Right lobe of liver (tissue), 4 donors: ENCODE measurements around the gene ZDHHC11.
"Not testable (repeated sequence)": the region's sequence is repeated elsewhere in the genome, so short reads cannot be mapped to it uniquely, and the experiment has no call there.

Experiments used
- POLR2A ChIP-seq: fragments of 450-650 bp; IDR thresholded peaks from one replicate; pipeline ENCODE4 v1.6.1; 2017; ENCODE audit warnings: antibody characterized with exemption, mild to moderate bottlenecking
- TF ChIP-seq, protein P1 (sequence below), 4 donors: fragments of 200-600 bp in 3 of 4; fragments of 450-650 bp in 1 of 4; IDR thresholded peaks; one replicate each; pipeline versions ENCODE4 v1.5.1 to v1.8.0; 2016 to 2022; ENCODE audit warnings: antibody characterized with exemption in 4 of 4, mild to moderate bottlenecking in 2 of 4
- donor health status: DM: no; HTN: no; CAD: no.
- donor health status: DM: no; HTN: no; CAD: no.
- donor health status: DM: no; HTN: yes; CAD: no.

GRCh38 chr5:795873-796272 is 54.9 kb downstream of the ZDHHC11 start:
- TF ChIP-seq, protein P1, sequence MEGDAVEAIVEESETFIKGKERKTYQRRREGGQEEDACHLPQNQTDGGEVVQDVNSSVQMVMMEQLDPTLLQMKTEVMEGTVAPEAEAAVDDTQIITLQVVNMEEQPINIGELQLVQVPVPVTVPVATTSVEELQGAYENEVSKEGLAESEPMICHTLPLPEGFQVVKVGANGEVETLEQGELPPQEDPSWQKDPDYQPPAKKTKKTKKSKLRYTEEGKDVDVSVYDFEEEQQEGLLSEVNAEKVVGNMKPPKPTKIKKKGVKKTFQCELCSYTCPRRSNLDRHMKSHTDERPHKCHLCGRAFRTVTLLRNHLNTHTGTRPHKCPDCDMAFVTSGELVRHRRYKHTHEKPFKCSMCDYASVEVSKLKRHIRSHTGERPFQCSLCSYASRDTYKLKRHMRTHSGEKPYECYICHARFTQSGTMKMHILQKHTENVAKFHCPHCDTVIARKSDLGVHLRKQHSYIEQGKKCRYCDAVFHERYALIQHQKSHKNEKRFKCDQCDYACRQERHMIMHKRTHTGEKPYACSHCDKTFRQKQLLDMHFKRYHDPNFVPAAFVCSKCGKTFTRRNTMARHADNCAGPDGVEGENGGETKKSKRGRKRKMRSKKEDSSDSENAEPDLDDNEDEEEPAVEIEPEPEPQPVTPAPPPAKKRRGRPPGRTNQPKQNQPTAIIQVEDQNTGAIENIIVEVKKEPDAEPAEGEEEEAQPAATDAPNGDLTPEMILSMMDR (IDR thresholded peaks at IDR 0.05) = not testable (repeated sequence)
- TF ChIP-seq POLR2A = not testable (repeated sequence)
